ENCODE measurements around the gene GUCD1. TPM values are rescaled to one million over a fixed set of nuclear protein-coding genes. Genes with fewer than 3 reads are reported as not detected.

GUCD1 gene
- polyA plus RNA-seq, 3 donors, result 67.1 to 85.9 (median 72.5) TPM

GRCh38 chr22:24513378-24514240, 41.3 kb downstream of the GUCD1 start:
- H3K27me3 Mint-ChIP-seq (ENCODE audit: low read depth in 3 of 3), result peaks cover 0 to 6% (median 3%) of the 10 kb centered on the region in 3 donors
- TF ChIP-seq, protein P1, sequence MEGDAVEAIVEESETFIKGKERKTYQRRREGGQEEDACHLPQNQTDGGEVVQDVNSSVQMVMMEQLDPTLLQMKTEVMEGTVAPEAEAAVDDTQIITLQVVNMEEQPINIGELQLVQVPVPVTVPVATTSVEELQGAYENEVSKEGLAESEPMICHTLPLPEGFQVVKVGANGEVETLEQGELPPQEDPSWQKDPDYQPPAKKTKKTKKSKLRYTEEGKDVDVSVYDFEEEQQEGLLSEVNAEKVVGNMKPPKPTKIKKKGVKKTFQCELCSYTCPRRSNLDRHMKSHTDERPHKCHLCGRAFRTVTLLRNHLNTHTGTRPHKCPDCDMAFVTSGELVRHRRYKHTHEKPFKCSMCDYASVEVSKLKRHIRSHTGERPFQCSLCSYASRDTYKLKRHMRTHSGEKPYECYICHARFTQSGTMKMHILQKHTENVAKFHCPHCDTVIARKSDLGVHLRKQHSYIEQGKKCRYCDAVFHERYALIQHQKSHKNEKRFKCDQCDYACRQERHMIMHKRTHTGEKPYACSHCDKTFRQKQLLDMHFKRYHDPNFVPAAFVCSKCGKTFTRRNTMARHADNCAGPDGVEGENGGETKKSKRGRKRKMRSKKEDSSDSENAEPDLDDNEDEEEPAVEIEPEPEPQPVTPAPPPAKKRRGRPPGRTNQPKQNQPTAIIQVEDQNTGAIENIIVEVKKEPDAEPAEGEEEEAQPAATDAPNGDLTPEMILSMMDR (IDR thresholded peaks at IDR 0.05), result no peak
- peaks cover 83 to 92% of the 10 kb centered on the region in 2 donors for H3K4me1 ChIP-seq (ENCODE audit: control insufficient read depth in 1 of 2, insufficient read depth in 2 of 2, low read length in 2 of 2)

GRCh38 chr22:24512043-24512442, 42.9 kb downstream of the GUCD1 start:
- Mint-ChIP-seq H3K9me3 (peaks cover 0 to 3% (median 0%) of the 10 kb centered on the region in 7 donors), H3K27ac (peak overlapping the region; percentile 89 to 98 (median 94)), H3K4me1 (peaks cover 95% of the 10 kb centered on the region), H3K36me3 (peaks cover 2% of the 10 kb centered on the region in 2 donors), H3K27me3 (ENCODE audit: low read depth in 3 of 3) (peaks cover 0 to 6% (median 3%) of the 10 kb centered on the region in 3 donors), H3K4me3 (peak overlapping the region; percentile 52 to 86)
- no peaks in the 10 kb centered on the region for H3K27me3 ChIP-seq (ENCODE audit: control insufficient read depth in 2 of 2, insufficient read depth in 2 of 2, low read length in 2 of 2)
- peak overlapping the region; percentile 59 to 75 for H3K27ac ChIP-seq (ENCODE audit: low read depth in 1 of 2, low read length in 2 of 2)
- TF ChIP-seq, protein P1 (IDR thresholded peaks at IDR 0.05), result no peak
- no peaks in the 10 kb centered on the region for H4K20me1 ChIP-seq (ENCODE audit: insufficient read depth, low read length)
- WGBS (ENCODE audit: insufficient coverage), result 0% methylated on average over 1 of the region's 3 CpGs
- H3K4me1 ChIP-seq (ENCODE audit: control insufficient read depth in 1 of 2, insufficient read depth in 2 of 2, low read length in 2 of 2), result peaks cover 91 to 99% of the 10 kb centered on the region in 2 donors
- H3K4me3 ChIP-seq (replicated peaks in 1 of 3; ENCODE audit: low read depth in 2 of 3, low read length in 3 of 3), result peak overlapping the region in 1 of 3 experiments; percentile 40
- H3K9ac ChIP-seq (ENCODE audit: insufficient read depth, low read length, poor library complexity, severe bottlenecking), result no peak overlapping the region
- no peak overlapping the region for H2AFZ ChIP-seq (ENCODE audit: insufficient read depth, low read depth, low read length, poor library complexity, severe bottlenecking)
- intact Hi-C loops (cut with micrococcal nuclease), result loop anchor here in 1 of 2 donors (1.0 to 2.0 kb wide), 2 partner anchors 9 to 77 kb away; no protein-coding TSS in a partner anchor
- peak; percentile 80 to 91 (median 81) for DNase-seq
- no peaks in the 10 kb centered on the region for H3K36me3 ChIP-seq (replicated peaks in 1 of 2; ENCODE audit: control insufficient read depth in 1 of 2, insufficient read depth in 2 of 2, low read length in 2 of 2)
- no peaks in the 10 kb centered on the region for H3K9me3 ChIP-seq (replicated peaks in 1 of 2; ENCODE audit: control insufficient read depth in 1 of 2, insufficient read depth in 1 of 2, low read length in 2 of 2)
- peak overlapping the region; percentile 46 for H3K4me2 ChIP-seq (replicated peaks; ENCODE audit: extremely low read depth, low read length, poor library complexity, severe bottlenecking)
- no peaks in the 10 kb centered on the region for H3K79me2 ChIP-seq (ENCODE audit: insufficient read depth, low read length)

More at GRCh38 chr22:24513378-24514240, 41.3 kb downstream of the GUCD1 start:
- Histone ChIP-seq H2AFZ (ENCODE audit: insufficient read depth, low read depth, low read length, poor library complexity, severe bottlenecking) (no peak overlapping the region), H3K9ac (ENCODE audit: insufficient read depth, low read length, poor library complexity, severe bottlenecking) (no peak overlapping the region), H3K27me3 (ENCODE audit: control insufficient read depth in 2 of 2, insufficient read depth in 2 of 2, low read length in 2 of 2) (no peaks in the 10 kb centered on the region), H3K9me3 (replicated peaks in 1 of 2; ENCODE audit: control insufficient read depth in 1 of 2, insufficient read depth in 1 of 2, low read length in 2 of 2) (no peaks in the 10 kb centered on the region), H3K27ac (ENCODE audit: low read depth in 1 of 2, low read length in 2 of 2) (no peak overlapping the region), H3K4me2 (replicated peaks; ENCODE audit: extremely low read depth, low read length, poor library complexity, severe bottlenecking) (no peak overlapping the region), H3K79me2 (ENCODE audit: insufficient read depth, low read length) (no peaks in the 10 kb centered on the region), H3K36me3 (replicated peaks in 1 of 2; ENCODE audit: control insufficient read depth in 1 of 2, insufficient read depth in 2 of 2, low read length in 2 of 2) (no peaks in the 10 kb centered on the region), H4K20me1 (ENCODE audit: insufficient read depth, low read length) (no peaks in the 10 kb centered on the region), H3K4me3 (replicated peaks in 1 of 3; ENCODE audit: low read depth in 2 of 3, low read length in 3 of 3) (no peak overlapping the region)
- peak in 1 of 3 donors; percentile 49 for DNase-seq
- Mint-ChIP-seq H3K27ac (peak overlapping the region in 5 of 7 donors; percentile 30 to 66 (median 52)), H3K4me3 (peak overlapping the region in 1 of 2 donors; percentile 7), H3K36me3 (peaks cover 0 to 2% of the 10 kb centered on the region in 2 donors), H3K9me3 (peaks cover 0 to 3% (median 0%) of the 10 kb centered on the region in 7 donors), H3K4me1 (peaks cover 95% of the 10 kb centered on the region)
- intact Hi-C loops (cut with micrococcal nuclease), result loop anchor here in 1 of 2 donors (2.0 kb wide), 1 partner anchor 79 kb away; no protein-coding TSS in a partner anchor
- WGBS (ENCODE audit: insufficient coverage), result 93% methylated on average over 3 of the region's 9 CpGs

Data from CD14-positive monocyte (primary cell).